ENCODE data around the gene ZMYND19.
"Not testable (repeated sequence)": the region's sequence is repeated elsewhere in the genome, so short reads cannot be mapped to it uniquely, and the experiment has no call there.

ZMYND19 gene

GRCh38 chr9:137586854-137587253 lies 3.5 kb downstream of the ZMYND19 start:
- no peak for DNase-seq

GRCh38 chr9:137583957-137584356 lies 6.4 kb downstream of the ZMYND19 start:
- no peak for DNase-seq

DNA sequence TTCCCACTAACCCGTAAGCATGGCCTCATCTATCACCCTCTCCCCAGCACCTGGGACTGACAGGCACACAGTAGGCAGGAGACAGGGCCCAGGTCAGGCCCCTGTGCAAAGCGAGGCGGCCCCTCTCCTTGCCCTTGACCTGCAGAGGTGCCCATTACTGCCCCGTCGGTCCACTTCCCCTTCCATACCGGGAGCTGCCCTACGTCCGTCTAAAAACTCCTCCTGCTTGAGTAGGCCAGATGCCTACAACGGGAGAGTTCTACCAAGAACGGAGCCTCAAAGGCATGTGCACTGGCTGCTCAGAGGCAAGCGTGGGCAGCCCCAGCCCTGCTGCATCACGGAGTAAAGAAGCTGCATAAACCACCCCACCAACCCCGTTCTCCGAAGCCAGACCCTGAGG lies 7.0 kb downstream of the ZMYND19 start:
- no peak for DNase-seq

GRCh38 chr9:137582286-137582860 lies 7.9 kb downstream of the ZMYND19 start:
- no peak for DNase-seq

DNA sequence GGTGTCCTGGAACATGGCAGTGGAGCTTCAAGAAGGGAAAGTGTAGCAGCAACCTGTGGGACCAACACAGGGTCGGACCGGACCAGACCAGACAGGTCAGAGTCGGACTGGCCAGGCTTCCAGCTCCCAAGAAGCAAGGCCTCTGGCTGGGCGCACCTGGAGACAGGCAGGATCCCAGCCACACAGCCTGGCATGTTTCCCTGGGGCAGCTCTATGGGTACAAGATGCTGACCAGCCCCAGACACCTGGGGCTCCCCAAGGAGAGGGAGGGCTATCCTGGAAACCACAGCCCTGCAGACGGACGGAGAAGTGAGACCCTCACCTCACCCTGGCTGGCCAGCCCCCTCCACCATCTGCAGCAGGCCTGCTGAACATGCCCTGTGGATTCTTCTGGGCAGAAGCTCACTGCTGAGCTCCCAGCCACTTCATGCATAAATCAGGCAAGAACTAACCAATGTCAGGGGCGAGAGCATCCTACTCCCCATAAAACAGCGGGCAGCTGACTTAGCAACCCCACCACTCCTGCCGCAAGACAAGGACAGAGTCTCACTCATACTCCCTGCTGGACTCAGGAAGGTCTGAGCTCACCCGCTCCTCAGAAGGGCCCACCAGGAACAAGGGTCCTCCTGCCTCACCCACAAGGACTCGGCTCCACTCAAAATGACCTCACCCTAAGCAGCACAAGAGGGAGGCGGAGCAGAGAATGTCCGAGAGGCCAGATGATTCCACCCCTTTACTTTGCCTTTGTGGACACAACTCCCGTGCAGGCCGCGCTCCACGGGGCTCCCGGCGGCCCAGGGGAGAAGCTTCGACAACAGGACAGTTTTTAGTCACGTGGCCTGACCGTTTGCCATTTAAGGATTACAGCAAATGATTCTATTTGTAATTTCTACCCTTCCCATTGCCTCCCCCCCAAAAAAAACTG lies 8.7 kb downstream of the ZMYND19 start:
- no peak for DNase-seq

DNA sequence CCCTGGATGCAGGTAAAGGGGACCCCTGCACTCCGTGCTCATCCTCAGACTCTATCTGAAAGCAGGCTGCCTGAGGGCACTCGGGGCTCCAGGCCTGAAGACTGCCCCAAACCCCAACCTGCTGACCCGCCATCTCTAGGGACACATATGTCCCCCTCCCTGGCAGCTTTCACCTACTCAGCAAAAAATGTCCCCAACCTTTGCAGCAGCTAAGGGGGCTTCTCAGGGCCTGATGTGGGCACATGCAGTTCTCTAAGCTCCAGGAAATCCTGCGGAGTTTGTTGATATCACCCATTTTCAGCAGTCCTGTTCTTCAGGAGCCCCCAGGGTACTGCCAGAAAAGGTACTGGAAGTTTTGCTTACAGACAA lies 9.4 kb downstream of the ZMYND19 start:
- no peak for DNase-seq

- DNase-seq, result no peak
Observed at GRCh38 chr9:137580209-137580953, 9.9 kb downstream of the ZMYND19 start.

GRCh38 chr9:137579259-137579604 lies 11.1 kb downstream of the ZMYND19 start:
- DNase-seq, result no peak

DNA sequence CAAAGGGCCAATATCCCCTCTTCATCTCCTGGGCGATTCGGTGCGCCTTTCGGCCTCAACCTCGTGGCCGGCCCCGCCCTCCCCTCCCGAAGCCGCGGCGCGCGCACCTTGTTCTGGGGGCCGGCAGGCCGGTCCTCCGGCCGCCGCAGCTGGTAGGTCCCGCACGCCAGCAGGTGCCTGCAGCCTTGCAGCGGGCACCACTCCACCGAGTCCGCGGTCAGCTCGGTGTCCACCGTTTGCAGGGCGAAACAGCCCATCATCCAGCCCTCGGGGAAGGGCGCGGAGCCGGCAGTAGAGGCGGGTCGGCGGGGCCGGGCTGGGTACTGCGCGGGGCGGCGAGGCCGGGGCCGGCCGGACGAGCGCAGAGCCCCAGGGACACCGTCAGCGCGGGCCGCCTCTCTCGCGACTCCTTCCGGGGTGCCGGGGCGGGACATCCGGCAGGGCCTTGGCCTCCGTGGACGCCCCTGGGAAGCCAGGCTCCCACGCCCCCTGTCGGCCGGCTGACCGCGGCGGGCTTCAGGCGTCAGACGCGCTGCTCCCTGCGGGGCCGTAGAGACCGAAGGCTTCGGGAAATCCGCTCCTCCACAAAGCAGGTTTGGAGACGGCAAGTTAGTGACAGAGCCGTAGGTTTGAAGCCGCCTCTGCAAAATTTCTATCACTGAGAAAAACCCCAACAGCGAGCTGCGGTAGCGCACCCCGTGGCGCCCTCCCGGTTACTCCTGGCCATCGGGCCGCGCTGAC lies 11.6 kb downstream of the ZMYND19 start, which contains the start of gene DPH7:
DPH7 (minus strand) TSS at position 408 of the 741 bp plus-strand sequence; CDS start at position 260, 148 bp downstream.
- peak; percentile 83 for DNase-seq

DNA sequence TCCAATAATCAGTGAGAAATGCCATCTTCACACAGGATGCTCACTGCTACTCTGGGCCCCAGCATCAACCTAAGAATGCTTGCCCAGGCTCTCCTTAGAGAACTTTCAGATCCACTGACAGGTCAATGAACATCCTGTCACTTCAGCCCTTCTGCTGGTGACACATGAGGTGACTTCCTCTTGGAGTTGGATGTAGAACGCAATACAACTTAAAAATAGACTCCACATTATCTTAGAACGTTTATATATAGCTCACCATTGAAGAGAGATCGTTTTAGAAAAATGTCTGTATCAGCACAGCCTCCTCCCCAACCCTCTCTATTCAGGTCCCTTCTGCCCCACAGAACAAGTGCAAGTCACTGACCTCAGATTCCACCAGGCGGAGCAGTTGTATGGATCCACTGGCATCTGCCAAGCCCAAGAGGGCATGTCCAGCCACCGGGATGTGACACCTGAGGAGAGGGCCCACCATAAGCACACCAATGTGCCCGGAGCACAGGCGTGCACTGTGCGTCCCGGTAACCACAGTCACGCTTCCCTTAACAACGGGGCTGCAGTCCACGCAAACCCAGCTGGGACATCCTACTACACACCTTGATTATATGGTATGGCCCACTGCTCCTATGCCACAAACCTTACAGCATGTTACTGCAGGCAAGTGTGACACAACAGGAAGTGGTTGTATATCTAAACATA lies 14.4 kb downstream of the ZMYND19 start:
- DNase-seq, result no peak

DNA sequence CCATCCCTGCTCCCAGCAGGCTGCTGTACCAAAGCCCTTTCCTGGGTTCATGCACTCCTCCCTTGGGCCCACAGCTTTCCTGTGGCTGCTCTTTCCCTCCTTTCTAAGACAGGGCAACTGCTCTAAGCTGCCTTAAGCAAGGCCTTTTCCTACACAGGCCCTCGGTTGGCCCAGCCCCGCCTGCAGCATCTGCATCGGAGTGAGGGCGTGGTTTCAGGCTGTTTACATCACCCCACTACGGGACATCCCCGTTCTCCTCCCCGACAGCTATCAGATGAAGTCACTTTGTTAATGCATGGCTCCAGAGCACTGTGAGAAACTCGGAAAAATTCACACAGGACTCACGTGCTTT lies 15.0 kb downstream of the ZMYND19 start:
- no peak for DNase-seq

DNA sequence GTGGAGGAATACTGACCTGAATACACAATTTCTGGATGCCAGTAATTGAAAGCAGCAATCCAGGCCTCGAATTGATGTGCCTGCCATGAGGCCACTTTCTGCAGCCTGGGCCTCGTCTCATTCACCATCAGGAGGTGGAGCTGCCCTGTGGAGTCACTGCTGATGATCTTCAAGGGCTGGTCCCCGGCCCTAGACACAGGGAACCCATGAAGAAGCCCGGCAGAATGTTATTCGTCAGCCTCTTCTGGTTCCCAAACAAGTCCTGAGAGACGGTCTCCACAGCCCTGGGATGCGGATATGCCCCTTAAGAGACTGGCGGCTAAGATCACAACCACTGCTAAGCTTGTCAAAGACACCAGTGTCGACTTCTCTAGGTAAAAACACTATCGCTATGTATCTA lies 16.1 kb downstream of the ZMYND19 start:
- DNase-seq, result no peak

GRCh38 chr9:137570566-137570965 lies 19.7 kb downstream of the ZMYND19 start:
- no peak for DNase-seq

GRCh38 chr9:137569609-137570203 lies 20.6 kb downstream of the ZMYND19 start:
- DNase-seq, result no peak

- not testable (repeated sequence) for DNase-seq
Observed at GRCh38 chr9:137568445-137568844, 21.9 kb downstream of the ZMYND19 start.

- no peak for DNase-seq
Observed at GRCh38 chr9:137564817-137565411, 25.4 kb downstream of the ZMYND19 start.

DNA sequence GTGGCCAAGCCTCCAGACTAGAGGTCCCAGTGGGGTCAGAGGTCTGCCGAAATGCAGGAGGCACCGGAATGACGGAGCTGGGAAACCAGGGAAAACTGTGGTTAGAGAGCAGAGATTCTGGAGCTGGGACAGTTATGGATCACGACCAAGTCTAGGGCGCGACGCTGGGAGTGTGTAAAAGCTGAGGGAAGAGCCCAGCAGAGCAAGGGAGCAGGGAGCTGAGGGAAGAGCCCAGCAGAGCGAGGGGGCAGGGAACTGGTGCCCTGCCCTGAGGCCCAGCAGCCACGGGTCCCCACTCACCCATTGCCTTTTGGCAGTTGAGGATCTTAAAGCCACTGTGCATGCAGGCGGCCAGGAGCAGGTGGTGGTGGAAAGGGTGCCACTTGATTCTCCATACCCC lies 26.2 kb downstream of the ZMYND19 start:
- no peak for DNase-seq

DNA sequence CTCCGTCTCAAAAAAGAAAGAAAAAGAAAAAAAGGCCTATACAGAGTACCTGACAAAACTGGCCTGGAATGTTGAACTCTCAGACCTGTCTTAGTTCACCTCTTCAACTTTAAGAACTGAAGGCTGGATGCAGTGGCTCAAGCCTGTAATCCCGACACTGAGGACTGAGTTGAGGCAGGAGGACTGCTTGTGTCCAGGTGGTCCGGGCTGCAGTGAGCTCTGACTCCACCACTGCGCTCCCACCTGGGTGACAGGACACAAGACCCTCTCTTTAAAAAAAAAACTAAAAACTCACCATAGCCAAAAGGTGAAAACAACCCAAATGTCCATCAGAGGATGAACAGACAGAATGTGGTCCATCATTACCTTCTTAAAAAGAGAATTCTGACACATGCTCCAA lies 32.2 kb downstream of the ZMYND19 start:
- no peak for DNase-seq

GRCh38 chr9:137556069-137556838 lies 34.1 kb downstream of the ZMYND19 start:
- no peak for DNase-seq

DNA sequence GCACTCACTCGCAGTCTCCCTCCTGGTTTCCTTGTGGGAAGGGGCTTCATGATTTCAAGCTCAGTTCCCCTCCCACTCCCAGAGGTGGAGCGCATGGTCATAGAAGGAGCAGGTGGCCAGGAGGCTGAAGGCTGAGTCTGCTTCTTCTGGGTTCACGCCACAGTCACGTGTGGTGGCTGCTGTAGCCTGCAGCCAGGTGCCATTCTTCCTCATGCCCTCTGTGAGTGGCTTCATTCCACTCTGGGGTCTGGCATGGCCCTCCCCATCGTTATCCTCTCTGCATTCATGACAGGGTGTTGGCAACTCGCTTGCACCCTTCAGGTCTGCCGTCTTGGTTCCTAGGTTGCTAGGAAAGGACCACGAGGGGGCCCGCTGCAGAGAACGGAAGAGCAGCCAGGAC lies 35.1 kb downstream of the ZMYND19 start:
- no peak for DNase-seq

DNA sequence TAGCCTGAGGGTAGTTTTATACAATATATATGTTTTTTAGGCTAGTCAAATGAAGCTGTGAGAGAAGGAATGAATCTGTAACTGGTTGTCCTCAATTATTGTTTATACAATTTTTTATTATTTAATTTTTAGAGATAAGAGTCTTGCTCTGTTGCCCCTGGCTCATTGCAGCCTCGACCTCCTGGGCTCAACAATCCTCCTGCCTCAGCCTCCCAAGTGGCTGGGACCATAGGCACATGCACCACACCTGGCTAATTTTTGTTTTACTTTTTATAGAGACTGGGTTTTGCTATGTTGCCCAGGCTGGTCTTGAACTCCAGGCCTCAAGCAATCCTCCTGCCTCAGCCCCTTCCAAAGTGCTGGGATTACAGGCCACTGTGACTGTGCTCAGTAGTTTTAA lies 36.0 kb downstream of the ZMYND19 start:
- no peak for DNase-seq

All from NK-92 treated with Interleukin-12 subunit alpha and Interleukin-12 subunit beta, amount 100 ng/mL, for 24 hours (cell line).